SK-N-SH treated with all-trans-retinoic acid at 6 μM for 48 hours (cell line): ENCODE measurements around the gene COL1A2.

Experiments used
- ATAC-seq: fragments of 200-7000 bp; cut with Tn5 transposase; 3 replicates; pipeline ENCODE4 v1.9.1; 2020; ENCODE audit warnings: mild to moderate bottlenecking, moderate library complexity
- ARNTL ChIP-seq: fragments of 450-650 bp; formaldehyde crosslinking; IDR thresholded peaks from 2 replicates; pipeline ENCODE4 v1.5.0; 2020; ENCODE audit warnings: low read depth, mild to moderate bottlenecking, moderate library complexity, borderline replicate concordance
- BACH2 ChIP-seq: fragments of 250-450 bp; sonication (Bioruptor Pico); IDR thresholded peaks from 2 replicates; pipeline ENCODE4 v1.9.0; 2021; ENCODE audit warnings: mild to moderate bottlenecking, borderline replicate concordance
- CSDC2 ChIP-seq: fragments of 250-450 bp; sonication (Bioruptor Pico); IDR thresholded peaks from 2 replicates; pipeline ENCODE4 v1.5.0; 2020; ENCODE audit warnings: mild to moderate bottlenecking, moderate library complexity
- ESRRG ChIP-seq: fragments of 250-450 bp; sonication (Bioruptor Pico); IDR thresholded peaks from 2 replicates; pipeline ENCODE4 v1.6.1; 2021; ENCODE audit warnings: mild to moderate bottlenecking
- GLIS3 ChIP-seq: fragments of 250-450 bp; sonication (Bioruptor Pico); IDR thresholded peaks from 2 replicates; pipeline ENCODE4 v1.5.0; 2020; ENCODE audit warnings: mild to moderate bottlenecking, moderate library complexity
- OSR1 ChIP-seq: fragments of 250-450 bp; sonication (Bioruptor Pico); IDR thresholded peaks from 2 replicates; pipeline ENCODE4 v1.8.0; 2022; ENCODE audit warnings: moderate library complexity, mild to moderate bottlenecking, inconsistent platforms
- PPARA ChIP-seq: fragments of 250-450 bp; sonication (Bioruptor Pico); IDR thresholded peaks from 2 replicates; pipeline ENCODE4 v1.5.0; 2020; ENCODE audit warnings: mild to moderate bottlenecking, borderline replicate concordance
- RARB ChIP-seq: fragments of 250-450 bp; sonication (Bioruptor Pico); IDR thresholded peaks from 2 replicates; pipeline ENCODE4 v1.8.0; 2021; ENCODE audit warnings: mild to moderate bottlenecking, moderate library complexity
- TCF4 ChIP-seq: fragments of 250-450 bp; sonication (Bioruptor Pico); IDR thresholded peaks from 2 replicates; pipeline ENCODE4 v1.8.0; 2021; ENCODE audit warnings: mild to moderate bottlenecking, moderate library complexity, borderline replicate concordance
- TOX ChIP-seq: fragments of 250-450 bp; sonication (Bioruptor Pico); IDR thresholded peaks from 2 replicates; pipeline ENCODE4 v1.8.0; 2021; ENCODE audit warnings: mild to moderate bottlenecking, moderate library complexity, borderline replicate concordance
- ZFP3 ChIP-seq: fragments of 250-450 bp; sonication (Bioruptor Pico); IDR thresholded peaks from 2 replicates; pipeline ENCODE4 v1.5.0; 2020; ENCODE audit warnings: mild to moderate bottlenecking, moderate library complexity
- ZFP30 ChIP-seq: fragments of 450-650 bp; formaldehyde crosslinking; IDR thresholded peaks from 2 replicates; pipeline ENCODE4 v1.5.0; 2022; ENCODE audit warnings: mild to moderate bottlenecking, moderate library complexity
- ZNF565 ChIP-seq: fragments of 450-650 bp; formaldehyde crosslinking; conservative IDR thresholded peaks from 2 replicates; pipeline ENCODE4 v1.5.0; 2020; ENCODE audit warnings: low read depth, mild to moderate bottlenecking, moderate library complexity
- ZNF70 ChIP-seq: fragments of 450-650 bp; formaldehyde crosslinking; IDR thresholded peaks from 2 replicates; pipeline ENCODE4 v1.5.0; 2020; ENCODE audit warnings: mild to moderate bottlenecking, moderate library complexity
- TF ChIP-seq, protein P1 (sequence below): fragments of 250-450 bp; sonication (Bioruptor Pico); IDR thresholded peaks from 2 replicates; pipeline ENCODE4 v1.8.0; 2020; ENCODE audit warnings: mild to moderate bottlenecking, moderate library complexity, borderline replicate concordance
- TF ChIP-seq, protein P2 (sequence below): fragments of 250-450 bp; sonication (Bioruptor Pico); IDR thresholded peaks from 2 replicates; pipeline ENCODE4 v1.5.1; 2021; ENCODE audit warnings: mild to moderate bottlenecking, moderate library complexity
- TF ChIP-seq, protein P3 (sequence below): fragments of 250-450 bp; sonication (Bioruptor Pico); IDR thresholded peaks from 2 replicates; pipeline ENCODE4 v1.8.0; 2021; ENCODE audit warnings: low read depth, mild to moderate bottlenecking, moderate library complexity, borderline replicate concordance

Gene COL1A2

DNA sequence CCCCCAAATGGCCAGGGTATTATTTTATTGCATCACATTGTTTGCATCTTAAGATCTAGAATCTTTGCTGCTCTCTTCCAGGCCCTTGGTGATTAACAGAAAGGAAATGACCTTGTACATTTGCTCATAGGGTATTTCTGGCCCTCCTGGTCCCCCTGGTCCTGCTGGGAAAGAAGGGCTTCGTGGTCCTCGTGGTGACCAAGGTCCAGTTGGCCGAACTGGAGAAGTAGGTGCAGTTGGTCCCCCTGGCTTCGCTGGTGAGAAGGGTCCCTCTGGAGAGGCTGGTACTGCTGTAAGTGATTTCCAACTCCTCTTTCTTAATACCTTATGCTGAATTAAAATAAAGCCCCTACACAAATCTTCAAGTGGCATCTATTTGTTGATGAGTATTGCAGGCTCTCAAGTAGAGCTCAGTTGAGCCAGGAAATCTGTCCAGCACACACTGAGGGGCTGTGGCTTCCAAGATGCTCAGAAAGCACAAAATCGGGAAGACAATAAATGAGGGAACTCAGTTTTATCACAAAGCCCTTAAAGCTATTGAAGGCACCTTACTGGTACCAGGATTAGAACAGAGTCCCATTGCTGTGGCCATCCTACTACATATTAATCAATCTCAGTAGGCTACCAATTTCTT, 28.2 kb downstream of the COL1A2 start:
- TF ChIP-seq TOX (CRISPR knock-in tag) (no peak), ZFP3 (CRISPR knock-in tag) (no peak), PPARA (CRISPR knock-in tag) (no peak), ZNF565 (CRISPR knock-in tag) (no peak), TCF4 (CRISPR knock-in tag) (no peak), ARNTL (CRISPR knock-in tag) (no peak), CSDC2 (no peak), RARB (CRISPR knock-in tag) (no peak), OSR1 (CRISPR knock-in tag) (no peak), ESRRG (CRISPR knock-in tag) (no peak)
- TF ChIP-seq, protein P1, sequence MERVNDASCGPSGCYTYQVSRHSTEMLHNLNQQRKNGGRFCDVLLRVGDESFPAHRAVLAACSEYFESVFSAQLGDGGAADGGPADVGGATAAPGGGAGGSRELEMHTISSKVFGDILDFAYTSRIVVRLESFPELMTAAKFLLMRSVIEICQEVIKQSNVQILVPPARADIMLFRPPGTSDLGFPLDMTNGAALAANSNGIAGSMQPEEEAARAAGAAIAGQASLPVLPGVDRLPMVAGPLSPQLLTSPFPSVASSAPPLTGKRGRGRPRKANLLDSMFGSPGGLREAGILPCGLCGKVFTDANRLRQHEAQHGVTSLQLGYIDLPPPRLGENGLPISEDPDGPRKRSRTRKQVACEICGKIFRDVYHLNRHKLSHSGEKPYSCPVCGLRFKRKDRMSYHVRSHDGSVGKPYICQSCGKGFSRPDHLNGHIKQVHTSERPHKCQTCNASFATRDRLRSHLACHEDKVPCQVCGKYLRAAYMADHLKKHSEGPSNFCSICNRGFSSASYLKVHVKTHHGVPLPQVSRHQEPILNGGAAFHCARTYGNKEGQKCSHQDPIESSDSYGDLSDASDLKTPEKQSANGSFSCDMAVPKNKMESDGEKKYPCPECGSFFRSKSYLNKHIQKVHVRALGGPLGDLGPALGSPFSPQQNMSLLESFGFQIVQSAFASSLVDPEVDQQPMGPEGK (CRISPR knock-in tag): no peak
- no peak for ATAC-seq

DNA sequence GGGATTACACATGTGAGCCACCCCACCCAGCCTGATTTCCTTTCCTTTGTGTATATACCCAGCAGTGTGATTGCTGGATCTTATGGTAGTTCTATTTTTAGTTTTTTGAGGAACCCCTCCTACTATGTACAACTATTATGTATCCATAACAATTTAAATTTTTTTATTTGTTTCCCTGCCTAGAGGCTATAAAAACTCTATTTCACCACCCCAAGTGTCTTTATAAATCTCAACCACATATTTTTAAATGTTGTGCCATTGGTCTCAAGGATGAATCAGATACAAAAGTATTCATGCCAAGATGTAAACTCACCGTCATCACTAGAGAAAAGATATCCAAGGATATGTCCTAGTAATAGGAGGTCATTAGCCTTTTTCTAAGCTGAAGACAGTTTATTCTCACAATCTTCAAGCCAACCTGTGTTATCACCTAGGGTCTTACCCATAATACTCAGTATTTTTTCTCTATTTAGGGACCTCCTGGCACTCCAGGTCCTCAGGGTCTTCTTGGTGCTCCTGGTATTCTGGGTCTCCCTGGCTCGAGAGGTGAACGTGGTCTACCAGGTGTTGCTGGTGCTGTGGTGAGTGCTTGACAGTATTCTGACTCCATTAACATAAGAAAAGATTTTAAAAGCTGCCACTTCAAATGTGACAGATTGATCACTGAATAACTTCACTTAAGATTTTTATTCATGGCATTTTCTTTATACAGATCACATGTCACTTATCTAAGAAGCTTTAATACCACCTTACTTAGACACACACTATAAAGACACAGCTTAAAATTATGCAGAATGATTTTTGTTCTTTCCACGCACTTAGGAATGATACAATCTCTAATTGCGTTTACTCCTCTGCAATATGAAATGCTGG, 29.4 kb downstream of the COL1A2 start:
- ATAC-seq: peak; percentile 91
- TF ChIP-seq TCF4 (CRISPR knock-in tag): no peak
- TF ChIP-seq, protein P2, sequence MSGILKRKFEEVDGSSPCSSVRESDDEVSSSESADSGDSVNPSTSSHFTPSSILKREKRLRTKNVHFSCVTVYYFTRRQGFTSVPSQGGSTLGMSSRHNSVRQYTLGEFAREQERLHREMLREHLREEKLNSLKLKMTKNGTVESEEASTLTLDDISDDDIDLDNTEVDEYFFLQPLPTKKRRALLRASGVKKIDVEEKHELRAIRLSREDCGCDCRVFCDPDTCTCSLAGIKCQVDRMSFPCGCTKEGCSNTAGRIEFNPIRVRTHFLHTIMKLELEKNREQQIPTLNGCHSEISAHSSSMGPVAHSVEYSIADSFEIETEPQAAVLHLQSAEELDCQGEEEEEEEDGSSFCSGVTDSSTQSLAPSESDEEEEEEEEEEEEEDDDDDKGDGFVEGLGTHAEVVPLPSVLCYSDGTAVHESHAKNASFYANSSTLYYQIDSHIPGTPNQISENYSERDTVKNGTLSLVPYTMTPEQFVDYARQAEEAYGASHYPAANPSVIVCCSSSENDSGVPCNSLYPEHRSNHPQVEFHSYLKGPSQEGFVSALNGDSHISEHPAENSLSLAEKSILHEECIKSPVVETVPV (CRISPR knock-in tag): no peak
- TF ChIP-seq, protein P1 (CRISPR knock-in tag): no peak
- TF ChIP-seq ZFP30 (CRISPR knock-in tag): no peak
- no peak for TF ChIP-seq ZNF565 (CRISPR knock-in tag)
- no peak for TF ChIP-seq TOX (CRISPR knock-in tag)
- TF ChIP-seq BACH2 (CRISPR knock-in tag): no peak
- TF ChIP-seq GLIS3: no peak
- no peak for TF ChIP-seq OSR1 (CRISPR knock-in tag)
- no peak for TF ChIP-seq ESRRG (CRISPR knock-in tag)
- TF ChIP-seq PPARA (CRISPR knock-in tag): no peak
- TF ChIP-seq RARB (CRISPR knock-in tag): no peak
- TF ChIP-seq, protein P3, sequence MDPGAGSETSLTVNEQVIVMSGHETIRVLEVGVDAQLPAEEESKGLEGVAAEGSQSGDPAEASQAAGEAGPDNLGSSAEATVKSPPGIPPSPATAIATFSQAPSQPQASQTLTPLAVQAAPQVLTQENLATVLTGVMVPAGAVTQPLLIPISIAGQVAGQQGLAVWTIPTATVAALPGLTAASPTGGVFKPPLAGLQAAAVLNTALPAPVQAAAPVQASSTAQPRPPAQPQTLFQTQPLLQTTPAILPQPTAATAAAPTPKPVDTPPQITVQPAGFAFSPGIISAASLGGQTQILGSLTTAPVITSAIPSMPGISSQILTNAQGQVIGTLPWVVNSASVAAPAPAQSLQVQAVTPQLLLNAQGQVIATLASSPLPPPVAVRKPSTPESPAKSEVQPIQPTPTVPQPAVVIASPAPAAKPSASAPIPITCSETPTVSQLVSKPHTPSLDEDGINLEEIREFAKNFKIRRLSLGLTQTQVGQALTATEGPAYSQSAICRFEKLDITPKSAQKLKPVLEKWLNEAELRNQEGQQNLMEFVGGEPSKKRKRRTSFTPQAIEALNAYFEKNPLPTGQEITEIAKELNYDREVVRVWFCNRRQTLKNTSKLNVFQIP (CRISPR knock-in tag): no peak
- no peak for TF ChIP-seq CSDC2
- no peak for TF ChIP-seq ZNF70 (CRISPR knock-in tag)
- TF ChIP-seq ARNTL (CRISPR knock-in tag): no peak

DNA sequence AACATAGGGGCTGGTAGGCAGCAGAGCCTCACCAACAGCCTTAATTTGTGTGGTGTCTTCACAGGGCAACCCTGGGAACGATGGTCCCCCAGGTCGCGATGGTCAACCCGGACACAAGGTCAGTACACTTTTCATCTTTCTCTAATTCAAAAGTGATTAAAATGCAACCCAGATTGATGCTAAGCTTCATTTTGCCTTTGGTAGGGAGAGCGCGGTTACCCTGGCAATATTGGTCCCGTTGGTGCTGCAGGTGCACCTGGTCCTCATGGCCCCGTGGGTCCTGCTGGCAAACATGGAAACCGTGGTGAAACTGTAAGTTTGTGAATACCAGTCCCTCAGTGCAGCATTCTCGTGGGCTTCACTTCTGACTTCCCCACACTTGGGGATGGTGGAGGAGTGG, 30.9 kb downstream of the COL1A2 start:
- no peak for TF ChIP-seq BACH2 (CRISPR knock-in tag)

More for the DNA sequence above, 30.9 kb downstream of the COL1A2 start:
- ATAC-seq: no peak
